Osteocyte (in vitro differentiated cells): ENCODE results near the gene SFXN2. TPM values are rescaled to one million over a fixed set of nuclear protein-coding genes. Genes with fewer than 3 reads are reported as not detected.
"Not testable (repeated sequence)": the region's sequence is repeated elsewhere in the genome, so short reads cannot be mapped to it uniquely, and the experiment has no call there.

ENCODE experiments used
- DNase-seq: peaks from one replicate; pipeline ENCODE4 v3.0.0; 2021; ENCODE audit warnings: mixed read lengths; ENCODE audit not compliant: unreplicated experiment; ENCODE audit errors: extremely low spot score
- H3K27ac Mint-ChIP-seq: one replicate; pipeline ENCODE4 v1.8.0; 2021; ENCODE audit warnings: mild to moderate bottlenecking, mixed read lengths; ENCODE audit not compliant: unreplicated experiment
- H3K27me3 Mint-ChIP-seq: one replicate; pipeline ENCODE4 v1.8.0; 2021; ENCODE audit warnings: mixed read lengths; ENCODE audit not compliant: unreplicated experiment
- H3K36me3 Mint-ChIP-seq: one replicate; pipeline ENCODE4 v1.8.0; 2021; ENCODE audit warnings: mixed read lengths; ENCODE audit not compliant: unreplicated experiment
- H3K4me1 Mint-ChIP-seq: one replicate; pipeline ENCODE4 v1.8.0; 2021; ENCODE audit warnings: mixed read lengths; ENCODE audit not compliant: unreplicated experiment
- H3K4me3 Mint-ChIP-seq: one replicate; pipeline ENCODE4 v1.8.0; 2021; ENCODE audit warnings: mild to moderate bottlenecking, moderate library complexity, mixed read lengths; ENCODE audit not compliant: unreplicated experiment
- H3K9me3 Mint-ChIP-seq: one replicate; pipeline ENCODE4 v1.8.0; 2021; ENCODE audit warnings: mixed read lengths; ENCODE audit not compliant: unreplicated experiment
- CTCF ChIP-seq: fragments of 200-600 bp; sonication (generic); IDR thresholded peaks from 2 replicates; pipeline ENCODE4 v1.5.0; 2021; ENCODE audit warnings: antibody characterized with exemption, mild to moderate bottlenecking, moderate library complexity
- total RNA-seq: library from RNA; stranded (reverse); gene quantifications from 2 replicates; pipeline ENCODE4 v1.2.1, GENCODE V29; 2021

The SFXN2 gene
- total RNA-seq, 1 donor from 2014 or later: 6.9 TPM

- Mint-ChIP-seq H3K9me3 (no peaks in the 10 kb centered on the region), H3K36me3 (no peaks in the 10 kb centered on the region), H3K4me1 (peaks cover 49% of the 10 kb centered on the region), H3K27ac (peak overlapping the region; percentile 89), H3K4me3 (peak overlapping the region; percentile 85), H3K27me3 (no peaks in the 10 kb centered on the region)
- no peak for TF ChIP-seq CTCF
- DNase-seq: no peak
Measured at GRCh38 chr10:102713539-102713813, 960 bp upstream of the SFXN2 start.

GRCh38 chr10:102713814-102714620 is 419 bp upstream of the SFXN2 start, which contains the start of gene ARL3:
Gene ARL3 (minus strand): TSS chr10:102714397. CDS start chr10:102714275, 122 bp downstream.
- H3K27ac Mint-ChIP-seq: peak within 1 kb of the TSS; percentile 89
- H3K27me3 Mint-ChIP-seq: no peaks in the 10 kb centered on the region
- H3K4me3 Mint-ChIP-seq: peak within 1 kb of the TSS; percentile 85
- H3K36me3 Mint-ChIP-seq: no peaks in the 10 kb centered on the region
- peaks cover 52% of the 10 kb centered on the region for H3K4me1 Mint-ChIP-seq
- H3K9me3 Mint-ChIP-seq: no peaks in the 10 kb centered on the region
- TF ChIP-seq CTCF: peak; percentile 56
- peak; percentile 99 for DNase-seq

- no peak for TF ChIP-seq CTCF
- DNase-seq: no peak
- no peaks in the 10 kb centered on the region for H3K36me3 Mint-ChIP-seq
- H3K4me1 Mint-ChIP-seq: peaks cover 45% of the 10 kb centered on the region
- H3K9me3 Mint-ChIP-seq: no peaks in the 10 kb centered on the region
- H3K27me3 Mint-ChIP-seq: no peaks in the 10 kb centered on the region
- no peak overlapping the region for H3K27ac Mint-ChIP-seq
- peak overlapping the region; percentile 35 for H3K4me3 Mint-ChIP-seq
Measured at GRCh38 chr10:102715880-102716279, 1.4 kb downstream of the SFXN2 start.

- H3K4me3 Mint-ChIP-seq: not testable (repeated sequence)
- peaks cover 36% of the 10 kb centered on the region for H3K4me1 Mint-ChIP-seq
Measured at GRCh38 chr10:102716900-102717565, 2.6 kb downstream of the SFXN2 start.

GRCh38 chr10:102718220-102718619 is 3.8 kb downstream of the SFXN2 start:
- no peak for DNase-seq
- Mint-ChIP-seq H3K9me3 (no peaks in the 10 kb centered on the region), H3K36me3 (no peaks in the 10 kb centered on the region), H3K4me3 (no peak overlapping the region), H3K4me1 (peaks cover 24% of the 10 kb centered on the region), H3K27me3 (no peaks in the 10 kb centered on the region), H3K27ac (no peak overlapping the region)
- TF ChIP-seq CTCF: no peak

More at GRCh38 chr10:102716900-102717565, 2.6 kb downstream of the SFXN2 start:
- H3K27ac Mint-ChIP-seq, H3K9me3 Mint-ChIP-seq, DNase-seq, H3K27me3 Mint-ChIP-seq, H3K36me3 Mint-ChIP-seq: not testable (repeated sequence)
